Thyroid gland (tissue), 4 donors: Measurements from ENCODE around the gene IRS1.

ENCODE experiments used
- POLR2A ChIP-seq, 2 donors: fragments of 450-650 bp; IDR thresholded peaks; one replicate each; pipeline ENCODE4 v1.6.1; 2017; ENCODE audit warnings: antibody characterized with exemption in 2 of 2, mild to moderate bottlenecking in 2 of 2, moderate library complexity in 1 of 2
- TF ChIP-seq, protein P1 (sequence below), 6 experiments: fragments of 200-600 bp in 3 of 6; fragments of 450-650 bp in 3 of 6; sonication (generic) in 3 of 6; IDR thresholded peaks; one replicate each; pipeline ENCODE4 v1.5.1; 2016 to 2019; ENCODE audit warnings: antibody characterized with exemption in 6 of 6, mild to moderate bottlenecking in 2 of 6, inconsistent platforms in 1 of 6, moderate library complexity in 1 of 6

DNA sequence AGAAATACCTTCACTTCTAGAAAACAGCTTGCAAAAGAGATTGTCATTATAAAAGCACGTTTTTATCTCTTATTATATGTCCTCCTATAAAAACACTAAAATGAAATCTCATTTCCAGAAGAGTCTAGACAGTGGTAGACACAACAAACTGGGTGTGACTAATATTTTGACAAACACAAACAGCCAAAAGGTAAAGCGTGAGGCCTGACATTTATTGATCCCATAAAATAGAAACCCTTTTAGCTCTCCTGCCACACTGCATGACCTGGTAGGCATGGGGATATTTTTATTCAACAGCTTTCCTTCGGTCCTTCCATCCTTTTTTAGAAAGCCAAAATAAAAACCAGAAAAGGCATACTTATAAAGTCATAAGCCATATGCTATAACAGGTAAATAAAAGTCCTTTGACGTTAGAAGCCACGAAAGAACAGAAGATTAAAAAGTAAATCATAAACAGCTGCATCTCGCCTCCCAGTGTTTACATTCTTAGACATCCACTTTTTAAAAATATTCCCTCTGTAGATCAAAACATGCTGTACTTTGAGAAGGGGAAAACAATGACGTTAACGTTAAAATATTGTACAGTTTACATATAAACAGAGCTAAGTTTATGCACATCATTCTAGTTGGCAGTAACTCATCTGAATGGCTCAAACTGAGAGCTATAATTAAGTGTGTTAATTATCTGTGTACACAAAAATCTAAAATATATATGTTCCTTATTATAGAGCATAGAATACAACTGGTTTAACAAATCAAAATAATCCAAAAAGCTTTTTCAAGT, 44.6 kb downstream of the IRS1 start:
- TF ChIP-seq, protein P1, sequence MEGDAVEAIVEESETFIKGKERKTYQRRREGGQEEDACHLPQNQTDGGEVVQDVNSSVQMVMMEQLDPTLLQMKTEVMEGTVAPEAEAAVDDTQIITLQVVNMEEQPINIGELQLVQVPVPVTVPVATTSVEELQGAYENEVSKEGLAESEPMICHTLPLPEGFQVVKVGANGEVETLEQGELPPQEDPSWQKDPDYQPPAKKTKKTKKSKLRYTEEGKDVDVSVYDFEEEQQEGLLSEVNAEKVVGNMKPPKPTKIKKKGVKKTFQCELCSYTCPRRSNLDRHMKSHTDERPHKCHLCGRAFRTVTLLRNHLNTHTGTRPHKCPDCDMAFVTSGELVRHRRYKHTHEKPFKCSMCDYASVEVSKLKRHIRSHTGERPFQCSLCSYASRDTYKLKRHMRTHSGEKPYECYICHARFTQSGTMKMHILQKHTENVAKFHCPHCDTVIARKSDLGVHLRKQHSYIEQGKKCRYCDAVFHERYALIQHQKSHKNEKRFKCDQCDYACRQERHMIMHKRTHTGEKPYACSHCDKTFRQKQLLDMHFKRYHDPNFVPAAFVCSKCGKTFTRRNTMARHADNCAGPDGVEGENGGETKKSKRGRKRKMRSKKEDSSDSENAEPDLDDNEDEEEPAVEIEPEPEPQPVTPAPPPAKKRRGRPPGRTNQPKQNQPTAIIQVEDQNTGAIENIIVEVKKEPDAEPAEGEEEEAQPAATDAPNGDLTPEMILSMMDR (IDR thresholded peaks at IDR 0.05): no peak
- no peak for TF ChIP-seq POLR2A (IDR thresholded peaks at IDR 0.05)
